ENCODE results near the gene ANKRD42. TPM values are rescaled to one million over a fixed set of nuclear protein-coding genes. Genes with fewer than 3 reads are reported as not detected.

ANKRD42 gene
- total and polyA plus RNA-seq, 2 donors (not counting 3 experiments of a cell fraction or from before 2014, with no cell fraction given) = 3.3 to 6.6 TPM

DNA sequence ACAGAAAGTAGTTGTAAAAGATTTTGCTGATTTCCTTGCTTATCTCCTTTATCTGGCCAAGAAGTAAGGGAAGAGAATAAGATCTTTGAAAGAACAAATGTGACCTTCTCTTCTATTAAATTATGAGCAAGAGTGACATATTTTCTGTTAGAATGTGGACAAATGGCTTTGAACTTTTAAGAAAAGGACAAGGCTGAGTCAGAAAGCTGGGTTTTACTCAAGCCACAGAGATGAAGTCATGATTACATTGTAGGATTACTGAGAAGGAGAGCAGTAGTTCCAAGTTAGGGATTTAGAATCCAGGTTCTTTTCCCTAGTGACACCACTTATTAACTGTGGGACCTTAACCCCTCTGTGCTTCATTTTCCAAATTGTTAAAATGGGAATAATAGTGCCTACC lies 79.1 kb downstream of the ANKRD42 start:
- DNase-seq (ENCODE audit: low read depth, low spot score) (no peak), FAIRE-seq (no peak)
- Histone ChIP-seq H3K9ac (replicated peaks; ENCODE audit: extremely low read depth, insufficient read depth, low read length) (no peak overlapping the region), H2AFZ (ENCODE audit: low read depth, low read length) (no peak overlapping the region), H3K4me1 (ENCODE audit: control insufficient read depth, extremely low read depth, insufficient read depth, low read length) (no peaks in the 10 kb centered on the region), H3K27me3 (ENCODE audit: control insufficient read depth in 2 of 2, insufficient read depth in 2 of 2, low read length in 2 of 2) (no peaks in the 10 kb centered on the region), H3K27ac (ENCODE audit: insufficient read depth, low read depth, low read length) (no peak overlapping the region), H3K9me1 (replicated peaks; ENCODE audit: control insufficient read depth, extremely low read depth, insufficient read depth, low read length) (no peaks in the 10 kb centered on the region), H3K36me3 (ENCODE audit: control insufficient read depth in 2 of 2, extremely low read depth in 1 of 2, insufficient read depth in 2 of 2, low read length in 2 of 2) (peaks cover 4 to 13% of the 10 kb centered on the region in 2 experiments), H3K79me2 (ENCODE audit: control insufficient read depth, insufficient read depth, low read length) (peaks cover 1% of the 10 kb centered on the region), H3K9me3 (replicated peaks; ENCODE audit: control insufficient read depth, insufficient read depth, low read length) (no peaks in the 10 kb centered on the region), H4K20me1 (replicated peaks; ENCODE audit: control insufficient read depth, extremely low read depth, insufficient read depth, low read length) (no peaks in the 10 kb centered on the region), H3K4me3 (replicated peaks in 1 of 3; ENCODE audit: insufficient read depth in 1 of 3, low read depth in 1 of 3, low read length in 3 of 3) (no peak overlapping the region), H3K4me2 (ENCODE audit: insufficient read depth, low read length) (no peak overlapping the region)
- dilution Hi-C loops (cut with MboI; ENCODE audit: extremely low pct_ligation_motif_present, low sequenced_read_pairs) (no loop called here), intact Hi-C loops (cut with micrococcal nuclease) (no loop called here)
- POLR2A ChIA-PET = interaction anchor here (0.7 kb wide), 1 partner anchor 92 kb away, joined by 4 read pairs; no protein-coding TSS in a partner anchor
- TF ChIP-seq POLR2AphosphoS5 (IDR thresholded peaks at IDR 0.05; ENCODE audit: insufficient read depth, low read depth, low read length) = no peak
- TF ChIP-seq MYC (IDR thresholded peaks at IDR 0.05; ENCODE audit: low read depth, low read length) = no peak
- TF ChIP-seq POLR2A (IDR thresholded peaks at IDR 0.05; ENCODE audit: low read depth, low read length) = no peak
- TF ChIP-seq FOS (IDR thresholded peaks at IDR 0.05; ENCODE audit: borderline replicate concordance, insufficient read depth, low read length) = no peak
- no peak for TF ChIP-seq CTCF (IDR thresholded peaks at IDR 0.05; ENCODE audit: extremely low read depth in 1 of 2, insufficient read depth in 1 of 2, low read depth in 1 of 2, low read length in 2 of 2)
- no peak for TF ChIP-seq MAX (IDR thresholded peaks at IDR 0.05; ENCODE audit: insufficient read depth, insufficient read length)
- no peak for TF ChIP-seq JUN (IDR thresholded peaks at IDR 0.05; ENCODE audit: borderline replicate concordance, insufficient read depth, insufficient read length, low read depth)
- TF ChIP-seq EZH2 (IDR thresholded peaks at IDR 0.05; ENCODE audit: borderline replicate concordance, low read depth, low read length, severe bottlenecking) = no peak
- no peak for TF ChIP-seq GATA2 (IDR thresholded peaks at IDR 0.05; ENCODE audit: insufficient read depth, insufficient read length, low read depth, low read length)
- CTCF ChIA-PET = interaction anchor here (1.7 kb wide), 1 partner anchor 23 kb away, joined by 6 read pairs; no protein-coding TSS in a partner anchor
- no TSS peak for BruUV-seq (replicated peaks)
